IPS-20b (cell line): ENCODE data around the gene DIPK2A.

Experiments
- H3K27ac ChIP-seq: one replicate; pipeline ENCODE4 v1.5.1; 2013; ENCODE audit warnings: low read length
- H3K27me3 ChIP-seq: 2 replicates; pipeline ENCODE4 v1.6.1; 2013; ENCODE audit warnings: mild to moderate bottlenecking, low read length, inconsistent platforms; ENCODE audit not compliant: insufficient read depth
- H3K36me3 ChIP-seq: 2 replicates; pipeline ENCODE4 v1.6.1; 2013; ENCODE audit warnings: low read depth, mild to moderate bottlenecking, inconsistent platforms, low read length, moderate library complexity; ENCODE audit not compliant: insufficient read depth
- H3K4me1 ChIP-seq: 2 replicates; pipeline ENCODE4 v1.6.1; 2013; ENCODE audit warnings: mild to moderate bottlenecking, control low read depth, inconsistent platforms, low read length, moderate library complexity; ENCODE audit not compliant: insufficient read depth
- H3K4me3 ChIP-seq: 2 replicates; pipeline ENCODE4 v1.5.1; 2013; ENCODE audit warnings: mild to moderate bottlenecking, low read length, inconsistent platforms
- H3K9ac ChIP-seq: 2 replicates; pipeline ENCODE4 v1.6.1; 2013; ENCODE audit warnings: low read depth, mild to moderate bottlenecking, inconsistent platforms, low read length, moderate library complexity
- H3K9me3 ChIP-seq: 2 replicates; pipeline ENCODE4 v1.6.1; 2013; ENCODE audit warnings: mild to moderate bottlenecking, low read depth, low read length, inconsistent platforms; ENCODE audit not compliant: insufficient read depth

Gene DIPK2A

DNA sequence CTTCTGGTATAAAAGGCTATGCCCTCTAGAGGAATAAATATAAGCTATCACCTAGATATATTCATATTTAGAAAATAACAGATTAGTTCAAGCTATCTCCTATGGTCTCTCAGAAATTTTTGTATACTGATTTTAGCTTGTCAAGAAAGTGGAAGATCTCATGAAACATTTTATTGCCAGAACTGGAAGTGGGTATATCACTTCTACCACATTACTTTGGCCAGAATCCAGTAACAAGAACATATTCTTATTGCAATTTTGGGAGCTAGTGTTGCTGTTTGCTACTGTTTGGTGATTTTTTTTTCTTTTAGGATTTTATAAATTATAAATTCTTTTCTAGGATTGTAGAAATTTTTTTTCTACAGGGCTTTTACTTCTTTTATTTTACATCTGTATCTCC, 14.2 kb upstream of the DIPK2A start:
- H3K4me3 ChIP-seq, result no peak overlapping the region
- H3K36me3 ChIP-seq, result no peaks in the 10 kb centered on the region

DNA sequence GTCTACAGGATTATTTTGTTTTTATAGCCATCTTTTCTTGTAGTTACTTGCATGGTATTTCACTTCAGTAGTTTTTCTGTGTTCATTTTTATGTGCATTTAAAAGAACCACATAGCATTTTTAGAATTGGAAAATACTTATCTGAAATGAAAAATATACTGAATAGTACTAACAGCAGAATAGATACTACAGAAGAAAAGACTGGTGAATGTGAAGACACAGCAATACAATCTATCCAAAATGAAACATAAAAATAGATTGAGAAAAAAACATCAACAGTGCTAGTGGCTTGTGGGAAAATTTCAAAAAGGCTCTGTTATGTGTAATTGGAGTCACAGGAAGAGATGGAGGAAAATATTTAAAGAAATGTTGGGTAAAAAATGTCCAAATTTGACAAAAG, 12.7 kb upstream of the DIPK2A start:
- Histone ChIP-seq H3K4me3 (no peak overlapping the region), H3K36me3 (no peaks in the 10 kb centered on the region), H3K27me3 (no peaks in the 10 kb centered on the region), H3K9me3 (no peaks in the 10 kb centered on the region), H3K9ac (no peak overlapping the region), H3K27ac (no peak overlapping the region), H3K4me1 (no peaks in the 10 kb centered on the region)

More for the DNA sequence above, 14.2 kb upstream of the DIPK2A start:
- H3K4me1 ChIP-seq, result no peaks in the 10 kb centered on the region
- no peaks in the 10 kb centered on the region for H3K27me3 ChIP-seq
- H3K9me3 ChIP-seq, result no peaks in the 10 kb centered on the region
- H3K27ac ChIP-seq, result no peak overlapping the region
- no peak overlapping the region for H3K9ac ChIP-seq

- no peak overlapping the region for H3K27ac ChIP-seq
- no peaks in the 10 kb centered on the region for H3K4me1 ChIP-seq
- no peaks in the 10 kb centered on the region for H3K9me3 ChIP-seq
- no peak overlapping the region for H3K9ac ChIP-seq
- no peaks in the 10 kb centered on the region for H3K27me3 ChIP-seq
- H3K4me3 ChIP-seq, result no peak overlapping the region
- no peaks in the 10 kb centered on the region for H3K36me3 ChIP-seq
These were observed 10.3 kb upstream of the DIPK2A start for GRCh38 chr3:143961342-143961741.

DNA sequence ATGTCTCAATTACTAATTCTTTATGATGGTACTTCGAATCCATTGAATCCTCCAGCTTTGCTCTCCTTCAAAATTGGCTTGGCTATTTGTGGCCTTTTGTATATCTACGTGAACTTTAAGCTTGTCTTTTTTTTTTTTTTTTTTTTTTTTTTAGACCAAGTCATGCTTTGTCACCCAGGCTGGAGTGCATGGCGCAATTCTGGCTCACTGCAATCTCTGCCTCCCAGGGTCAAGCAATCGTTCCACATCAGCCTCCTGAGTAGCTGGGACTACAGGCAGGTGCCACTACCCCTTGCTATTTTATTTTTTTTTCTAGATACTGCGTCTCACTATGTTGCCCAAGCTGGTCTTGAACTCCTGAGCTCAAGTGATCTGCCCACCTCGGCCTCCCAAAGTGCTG, 7.7 kb upstream of the DIPK2A start:
- no peak overlapping the region for H3K9ac ChIP-seq
- H3K27me3 ChIP-seq, result no peaks in the 10 kb centered on the region
- H3K27ac ChIP-seq, result no peak overlapping the region
- no peak overlapping the region for H3K4me3 ChIP-seq
- no peaks in the 10 kb centered on the region for H3K4me1 ChIP-seq
- no peaks in the 10 kb centered on the region for H3K36me3 ChIP-seq
- H3K9me3 ChIP-seq, result no peaks in the 10 kb centered on the region

DNA sequence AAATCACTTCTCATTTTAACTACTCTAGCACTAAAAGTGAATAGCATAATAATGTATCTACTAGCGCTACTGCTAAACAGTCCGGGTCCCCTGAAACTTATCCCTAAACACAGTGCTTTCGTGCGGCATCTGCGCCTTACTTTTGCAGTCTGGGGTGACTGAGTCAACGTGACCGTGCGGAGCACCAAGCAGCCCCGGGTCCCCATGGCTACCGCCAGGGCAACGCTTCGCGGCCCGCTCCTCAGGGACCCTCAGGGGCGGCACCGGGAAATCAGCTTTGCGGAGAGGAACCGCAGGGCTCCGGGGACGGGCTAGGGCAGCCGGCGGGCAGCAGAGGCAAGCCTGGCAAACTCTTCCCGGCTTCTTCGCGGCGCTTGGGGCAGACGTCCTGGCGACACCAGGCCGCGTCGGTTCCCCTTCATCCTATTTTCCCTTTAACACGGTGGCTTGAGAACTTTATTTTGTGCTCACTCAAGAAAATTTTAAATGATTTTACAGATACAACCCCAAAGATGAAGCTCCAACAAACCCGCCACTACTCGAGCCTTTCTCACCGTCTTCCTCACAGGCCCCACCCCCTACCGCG, 757 bp upstream of the DIPK2A start:
- Histone ChIP-seq H3K9me3 (no peaks in the 10 kb centered on the region), H3K9ac (peak overlapping the region; percentile 87), H3K4me1 (peaks cover 11% of the 10 kb centered on the region; the same call in 1 of the 2 replicates), H3K4me3 (peak overlapping the region; percentile 92), H3K27ac (peak overlapping the region; percentile 85), H3K36me3 (no peaks in the 10 kb centered on the region), H3K27me3 (no peaks in the 10 kb centered on the region)

GRCh38 chr3:143972155-143972504, 507 bp downstream of the DIPK2A start:
- H3K4me1 ChIP-seq, result peaks cover 21% of the 10 kb centered on the region
- H3K27me3 ChIP-seq, result no peaks in the 10 kb centered on the region
- no peaks in the 10 kb centered on the region for H3K9me3 ChIP-seq
- H3K27ac ChIP-seq, result peak overlapping the region; percentile 42
- H3K4me3 ChIP-seq, result peak overlapping the region; percentile 92
- no peaks in the 10 kb centered on the region for H3K36me3 ChIP-seq
- peak overlapping the region; percentile 87; the same call in 1 of the 2 replicates for H3K9ac ChIP-seq

GRCh38 chr3:143972505-143973258, 1.1 kb downstream of the DIPK2A start:
- H3K9ac ChIP-seq, result peak overlapping the region; percentile 87
- no peaks in the 10 kb centered on the region for H3K9me3 ChIP-seq
- no peaks in the 10 kb centered on the region for H3K27me3 ChIP-seq
- peak overlapping the region; percentile 92 for H3K4me3 ChIP-seq
- H3K4me1 ChIP-seq, result peaks cover 26% of the 10 kb centered on the region
- peak overlapping the region; percentile 42 for H3K27ac ChIP-seq
- H3K36me3 ChIP-seq, result no peaks in the 10 kb centered on the region

DNA sequence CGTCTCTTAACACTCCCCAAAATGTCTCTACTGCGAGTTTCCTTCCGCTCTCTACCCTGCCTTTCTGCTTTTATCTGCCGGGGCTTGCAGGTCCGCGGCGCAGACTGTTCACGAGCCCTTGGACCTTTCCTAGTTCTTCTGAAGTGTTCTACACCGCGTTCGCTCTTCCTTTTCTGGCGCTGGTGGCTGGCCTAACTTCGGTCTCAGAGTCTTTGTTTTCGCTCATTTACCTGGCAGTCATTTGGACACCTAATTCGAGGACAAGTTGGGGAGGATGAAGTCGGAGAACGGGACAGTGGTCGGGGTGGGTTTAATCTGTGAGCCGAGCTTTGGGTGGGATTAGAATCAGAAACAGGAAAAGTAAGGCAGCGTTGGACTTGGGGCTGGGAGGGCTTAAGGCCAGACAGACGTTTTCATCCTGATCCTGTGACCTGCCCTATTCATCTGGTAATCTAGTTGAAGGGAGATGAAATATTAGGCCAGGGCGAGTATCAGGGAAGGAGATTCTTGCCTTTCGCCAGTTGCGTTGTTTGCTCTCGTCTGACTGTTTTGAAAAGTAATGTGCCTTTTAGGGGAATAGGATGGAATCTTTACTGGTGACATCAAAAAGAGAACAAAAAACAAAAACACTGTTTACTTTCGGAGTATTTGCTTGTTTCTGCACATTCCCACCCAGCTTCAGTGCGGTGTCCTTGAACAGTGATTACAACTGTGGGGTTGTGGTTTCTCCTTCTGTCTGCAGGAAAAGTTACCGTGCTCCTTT, 1.8 kb downstream of the DIPK2A start:
- no peaks in the 10 kb centered on the region for H3K9me3 ChIP-seq
- peak overlapping the region; percentile 87 for H3K9ac ChIP-seq
- H3K36me3 ChIP-seq, result no peaks in the 10 kb centered on the region
- H3K4me3 ChIP-seq, result peak overlapping the region; percentile 92
- H3K4me1 ChIP-seq, result peaks cover 26% of the 10 kb centered on the region
- H3K27me3 ChIP-seq, result no peaks in the 10 kb centered on the region
- H3K27ac ChIP-seq, result no peak overlapping the region

DNA sequence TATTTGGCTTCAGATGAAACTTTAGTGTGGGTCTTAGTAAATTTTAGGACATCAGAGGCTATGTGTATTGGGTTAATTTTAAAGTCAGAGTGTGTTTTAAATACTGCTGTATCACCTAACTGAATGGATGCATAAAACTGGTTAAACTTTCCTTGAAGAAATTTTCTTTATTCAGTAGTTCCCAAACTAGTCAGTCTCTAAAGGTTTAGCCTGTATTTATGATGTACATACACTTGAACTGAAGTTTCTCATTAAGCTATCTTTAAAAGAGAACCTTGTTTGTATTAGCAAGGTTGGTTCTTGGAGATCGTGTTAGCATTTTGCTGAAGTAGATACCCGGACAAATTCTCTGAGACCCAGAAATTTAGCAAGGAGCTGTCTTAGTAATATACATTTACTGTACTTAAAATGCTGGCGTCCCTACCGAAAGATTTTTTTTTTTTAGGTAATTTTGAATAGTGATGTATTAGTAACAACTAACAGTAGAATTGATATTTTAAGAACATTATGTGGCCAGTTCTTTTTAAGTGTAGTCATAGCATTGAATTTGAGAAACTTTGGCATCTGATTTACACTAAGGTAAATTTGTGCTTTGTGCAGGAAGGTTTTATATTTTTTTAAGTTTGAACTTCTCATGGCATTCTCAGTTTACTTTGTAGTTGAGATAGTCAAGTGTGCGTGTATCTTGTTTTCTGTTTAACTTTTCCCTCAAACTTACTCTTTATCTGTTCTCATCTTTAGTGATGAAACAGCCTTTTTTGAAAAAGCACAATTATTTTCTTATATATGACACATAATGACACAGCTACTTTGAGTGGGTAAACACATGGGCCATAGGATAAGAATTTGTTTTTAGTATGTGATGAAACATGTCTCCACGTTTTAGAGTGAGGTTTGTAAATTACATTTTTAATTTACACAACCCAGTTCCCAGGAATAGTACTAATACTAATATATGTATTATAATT, 2.9 kb downstream of the DIPK2A start:
- Histone ChIP-seq H3K36me3 (no peaks in the 10 kb centered on the region), H3K4me3 (peak overlapping the region; percentile 92), H3K9ac (peak overlapping the region; percentile 87; the same call in 1 of the 2 replicates), H3K9me3 (no peaks in the 10 kb centered on the region), H3K27ac (no peak overlapping the region), H3K4me1 (peaks cover 33% of the 10 kb centered on the region), H3K27me3 (no peaks in the 10 kb centered on the region)

DNA sequence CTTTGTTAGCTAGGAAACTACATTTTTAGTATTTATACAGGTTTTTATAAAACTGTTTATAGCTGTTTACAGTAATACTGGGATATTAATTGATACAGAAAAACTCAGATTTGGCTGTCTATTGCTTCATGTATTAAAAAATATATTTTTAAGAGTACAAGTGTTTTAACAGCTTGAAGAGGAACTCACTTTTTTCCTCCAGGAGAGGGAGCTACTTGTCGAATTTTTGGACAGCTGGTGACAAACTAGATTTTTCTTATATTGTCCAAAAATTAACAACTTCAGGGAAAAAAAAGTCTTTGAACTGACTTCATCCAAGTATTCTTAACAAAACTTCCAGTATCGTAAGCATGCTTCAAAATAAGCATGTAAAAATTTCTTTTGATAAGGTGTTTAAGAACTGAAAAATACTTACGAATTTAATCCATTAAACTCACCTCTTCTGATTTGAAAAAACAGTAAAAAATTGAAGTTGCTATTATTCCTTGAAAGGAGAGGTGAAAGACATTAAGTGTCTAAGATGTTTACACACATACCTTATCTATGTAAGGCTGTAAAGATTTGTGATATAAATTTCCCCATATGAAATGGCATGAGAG, 4.0 kb downstream of the DIPK2A start:
- H3K4me3 ChIP-seq, result peak overlapping the region; percentile 92
- no peak overlapping the region for H3K9ac ChIP-seq
- H3K9me3 ChIP-seq, result no peaks in the 10 kb centered on the region
- H3K4me1 ChIP-seq, result peaks cover 29% of the 10 kb centered on the region
- no peak overlapping the region for H3K27ac ChIP-seq
- H3K27me3 ChIP-seq, result no peaks in the 10 kb centered on the region
- H3K36me3 ChIP-seq, result no peaks in the 10 kb centered on the region
